Stimulated activated CD4-positive, alpha-beta T cell treated with anti-CD3 and anti-CD28 coated beads, Interleukin-15, amount 100 ng/mL, for 24 hours (primary cell): ENCODE results near the gene PROSER3.

Experiments used
- DNase-seq: peaks from one replicate; pipeline ENCODE4 v3.0.0-alpha.2; 2020

PROSER3 gene

GRCh38 chr19:35739275-35740107 is 18.5 kb upstream of the PROSER3 start:
- DNase-seq, result no peak

DNA sequence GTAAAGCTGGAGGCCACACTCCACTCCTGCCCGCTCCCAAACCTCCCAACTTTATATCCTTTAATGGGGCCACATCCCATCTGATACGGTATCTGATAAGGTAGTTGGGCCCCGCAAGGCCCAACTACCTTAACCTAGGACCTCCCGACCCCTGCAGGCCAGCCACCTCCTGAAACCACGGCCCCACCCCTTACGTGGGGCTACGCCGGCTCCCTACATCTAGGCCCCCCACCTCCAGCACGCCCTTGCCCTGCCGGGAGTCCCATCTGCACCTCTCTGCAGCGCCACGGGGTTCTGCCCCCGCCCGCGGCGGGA is 17.9 kb upstream of the PROSER3 start:
- DNase-seq, result no peak

DNA sequence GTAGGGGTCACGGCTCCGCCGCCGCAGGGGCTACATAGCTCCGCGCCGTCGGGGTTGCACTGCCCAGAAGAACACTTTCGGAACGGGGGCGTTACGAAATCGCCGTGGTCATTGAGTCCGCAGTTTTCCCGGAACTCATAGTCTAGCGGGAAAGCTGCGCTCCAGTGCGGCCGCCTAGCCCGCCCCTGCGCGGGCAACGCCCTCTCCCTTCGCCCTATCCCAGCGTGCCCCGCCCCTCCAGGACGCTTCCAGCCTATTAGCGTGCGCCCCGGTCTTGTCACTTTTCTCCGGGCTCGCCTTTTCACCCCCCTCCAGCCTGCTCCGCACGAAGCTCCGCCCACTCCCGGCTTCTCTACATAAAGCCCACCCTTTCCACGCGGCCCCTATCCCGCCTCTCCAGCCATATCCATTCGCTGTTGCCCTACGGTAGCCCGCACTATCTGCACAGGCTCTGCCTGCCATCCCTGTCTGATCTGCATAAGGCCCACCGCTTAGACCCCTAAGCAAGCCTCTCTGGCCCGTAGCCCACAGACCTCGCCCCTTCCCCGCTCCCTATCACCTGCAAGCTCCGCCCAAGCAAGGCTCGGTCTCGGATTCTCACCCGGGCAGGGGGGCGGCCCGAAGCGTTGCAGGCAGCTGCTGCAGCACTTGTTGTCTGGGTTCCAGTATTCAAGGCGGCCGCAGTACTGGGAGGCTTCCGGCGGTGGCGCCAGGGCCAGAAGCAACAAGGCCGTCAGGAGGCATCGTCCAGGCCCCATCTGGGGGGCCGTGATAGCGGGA is 17.4 kb upstream of the PROSER3 start:
- peak; percentile 99 for DNase-seq

GRCh38 chr19:35741203-35741515 is 16.8 kb upstream of the PROSER3 start:
- no peak for DNase-seq

DNA sequence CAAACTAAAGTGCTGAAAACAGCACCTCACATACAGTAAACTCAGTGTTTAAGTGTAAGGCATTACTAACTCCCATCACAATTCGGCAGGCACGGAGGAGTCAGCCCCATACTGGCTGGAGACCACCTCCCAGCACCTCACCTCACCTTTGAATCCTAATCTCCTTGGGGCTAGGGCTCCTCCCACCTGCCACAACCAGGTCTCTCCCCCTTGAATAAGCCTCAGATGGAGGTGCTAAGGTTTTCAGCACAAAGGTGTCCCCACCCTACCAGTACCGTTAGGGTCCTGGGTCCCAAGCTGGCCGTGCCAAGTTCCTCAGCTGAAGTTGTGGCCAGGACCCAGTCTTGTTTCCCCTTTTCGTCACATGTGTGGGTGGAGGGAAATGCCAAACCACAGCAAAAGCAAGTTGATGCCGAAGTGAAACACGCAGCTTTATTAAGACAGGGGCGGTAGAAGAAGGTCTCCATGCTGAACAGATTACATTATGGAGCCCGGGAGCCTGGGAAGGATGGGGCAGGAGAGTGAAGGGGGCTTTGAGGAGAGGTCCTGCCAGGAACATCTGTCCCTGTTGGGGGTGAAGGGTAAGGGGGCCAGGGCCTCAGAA is 15.8 kb upstream of the PROSER3 start, which contains the start of gene IGFLR1:
IGFLR1 (minus strand) TSS at position 332 of the 604 bp plus-strand sequence. CDS start 1,272 bp downstream, outside the sequence.
- DNase-seq, result peak; percentile 82

- no peak for DNase-seq
Observed at GRCh38 chr19:35743640-35744429, 14.1 kb upstream of the PROSER3 start.

GRCh38 chr19:35744430-35745327 is 13.3 kb upstream of the PROSER3 start:
- peak; percentile 96 for DNase-seq

GRCh38 chr19:35745328-35746086 is 12.5 kb upstream of the PROSER3 start, which contains the start of the genes PSENEN and U2AF1L4:
TSS of gene PSENEN (plus strand) at chr19:35745651. CDS start at chr19:35745931, 280 bp downstream.
TSS of gene U2AF1L4 (minus strand) at chr19:35745418. CDS start at chr19:35745391, 27 bp downstream.
- DNase-seq, result peak; percentile 95

DNA sequence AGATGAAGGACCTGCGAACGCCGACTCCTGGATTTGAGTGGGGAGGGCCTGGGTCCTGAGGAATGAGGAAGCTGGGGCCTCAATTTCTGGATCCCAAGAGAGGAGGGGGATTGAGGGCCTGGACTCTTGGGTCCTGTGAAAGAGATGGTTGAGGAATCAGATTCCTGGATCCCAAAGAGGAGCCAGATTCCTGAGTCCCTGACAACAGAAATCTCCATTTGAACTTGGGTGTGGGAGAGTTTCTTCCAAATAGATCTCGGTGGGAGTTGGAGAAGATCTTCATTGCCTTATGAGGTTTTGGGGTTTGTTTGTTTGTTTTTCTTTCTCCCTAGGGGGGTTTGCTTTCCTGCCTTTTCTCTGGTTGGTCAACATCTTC is 11.9 kb upstream of the PROSER3 start:
- DNase-seq, result no peak

DNA sequence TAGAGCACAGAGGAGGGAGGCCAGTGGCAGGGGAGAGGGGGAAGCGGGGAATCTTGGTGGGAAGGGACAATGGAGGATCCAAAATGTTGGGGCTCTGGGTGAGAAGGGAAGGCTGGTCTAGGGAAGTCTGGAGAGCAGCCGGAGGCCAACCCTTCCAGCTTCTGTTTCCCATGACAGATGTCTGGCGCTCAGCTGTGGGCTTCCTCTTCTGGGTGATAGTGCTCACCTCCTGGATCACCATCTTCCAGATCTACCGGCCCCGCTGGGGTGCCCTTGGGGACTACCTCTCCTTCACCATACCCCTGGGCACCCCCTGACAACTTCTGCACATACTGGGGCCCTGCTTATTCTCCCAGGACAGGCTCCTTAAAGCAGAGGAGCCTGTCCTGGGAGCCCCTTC is 11.4 kb upstream of the PROSER3 start:
- no peak for DNase-seq

DNA sequence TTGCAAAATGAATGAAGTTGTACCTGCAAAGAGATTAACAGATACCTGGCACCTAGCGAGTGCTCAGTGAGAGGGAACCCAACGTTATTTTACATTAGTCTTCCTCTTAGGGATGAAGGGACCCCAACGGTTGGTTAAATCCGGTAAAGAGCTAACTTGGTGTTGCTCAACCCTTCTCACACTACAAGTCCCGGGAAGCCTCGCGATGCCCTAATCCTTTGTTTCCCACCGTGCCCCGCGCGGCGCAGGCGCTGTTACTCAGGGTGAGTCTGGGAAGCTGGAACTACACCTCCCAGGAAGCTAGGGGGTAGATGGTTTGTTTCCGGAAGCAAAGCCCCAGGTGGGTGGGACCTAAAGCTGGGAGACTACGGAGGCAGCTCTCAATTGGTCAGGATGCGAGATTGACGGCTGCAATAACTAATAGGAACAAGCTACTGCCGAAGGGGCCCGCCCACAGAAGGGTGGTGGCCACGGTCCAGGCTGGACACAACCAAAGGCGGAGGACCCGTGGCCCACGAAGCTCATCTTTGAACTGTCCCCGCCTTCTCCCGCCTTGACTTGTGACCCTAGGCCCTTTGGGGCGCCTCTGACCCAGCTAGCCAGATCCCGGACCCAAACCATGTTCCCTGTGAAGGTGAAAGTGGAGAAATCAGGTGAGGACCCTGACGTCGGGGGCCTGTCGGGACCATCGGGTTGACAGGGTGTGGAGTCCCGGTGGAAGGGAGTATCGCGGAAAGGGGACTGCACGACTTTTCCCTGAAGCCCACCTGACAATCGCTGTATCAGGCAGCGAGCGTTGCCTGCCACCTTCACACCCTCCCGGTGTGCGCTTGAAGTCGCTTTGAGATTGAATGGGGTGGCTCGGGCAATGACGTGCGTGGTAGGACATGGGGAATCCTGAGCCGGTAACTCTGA is 9.6 kb upstream of the PROSER3 start, which contains the start of gene LIN37:
LIN37 (plus strand) TSS at position 471 of the 915 bp plus-strand sequence; CDS start at position 620, 149 bp downstream.
- DNase-seq, result peak; percentile 98

DNA sequence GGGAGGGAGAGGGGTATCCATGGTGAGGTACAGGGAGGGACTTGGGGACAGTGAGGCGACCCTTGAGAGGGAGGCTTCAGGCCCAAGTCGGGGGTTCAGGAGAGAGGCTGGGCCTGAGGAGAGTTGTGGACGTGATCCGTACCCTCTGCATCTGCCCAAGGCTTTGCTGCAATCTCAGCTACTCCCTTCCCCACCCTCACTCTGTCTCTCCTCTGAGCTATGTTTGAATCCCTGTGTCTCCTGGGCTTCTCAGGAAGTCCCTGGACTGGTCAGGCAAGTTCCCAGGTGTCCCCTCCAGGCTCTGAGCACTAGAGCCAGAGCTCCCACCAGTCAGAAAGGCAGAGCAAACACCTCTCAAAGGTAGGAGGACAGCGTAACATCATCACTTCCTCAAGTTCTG is 7.8 kb upstream of the PROSER3 start:
- DNase-seq, result no peak

DNA sequence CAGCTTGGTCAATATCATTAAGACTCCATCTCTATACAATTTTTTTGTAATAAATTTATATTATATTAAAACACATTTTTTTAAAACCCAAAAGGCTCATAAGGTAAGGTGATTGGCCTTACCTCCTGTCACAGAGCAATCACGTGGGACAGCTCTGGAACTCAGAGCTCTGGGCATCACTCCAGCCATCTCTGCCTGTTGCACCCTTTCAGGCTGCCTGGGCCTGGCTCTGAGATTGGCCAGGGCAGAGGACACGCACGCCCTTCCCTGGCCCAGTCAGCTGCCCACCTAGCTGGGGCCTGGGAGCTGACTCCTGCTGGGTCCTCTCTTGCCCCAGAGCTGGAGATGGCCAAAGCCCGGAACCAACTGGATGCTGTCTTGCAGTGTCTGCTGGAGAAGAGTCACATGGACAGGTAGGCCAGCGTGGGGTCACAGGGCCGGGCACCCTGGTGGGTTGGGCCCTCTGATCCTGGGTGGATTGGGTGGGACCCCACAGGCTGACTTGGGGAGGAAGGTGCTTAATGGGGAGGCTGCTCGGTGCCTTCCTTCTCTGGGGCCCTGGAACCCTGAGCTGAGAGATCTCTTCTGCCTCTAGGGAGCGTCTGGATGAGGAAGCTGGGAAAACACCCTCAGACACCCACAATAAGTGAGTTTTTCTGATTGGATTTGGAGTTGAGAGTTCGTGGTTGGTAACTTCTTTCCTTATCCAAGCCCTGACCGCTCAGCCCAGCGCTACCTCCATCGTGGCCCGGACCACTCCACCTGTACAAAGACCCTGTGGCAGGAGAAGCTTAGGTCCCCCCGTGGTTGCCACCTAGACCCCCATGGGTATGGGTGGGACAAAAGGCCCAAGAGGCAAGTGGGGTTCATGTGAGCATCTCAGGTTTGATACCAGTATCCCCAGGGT is 5.9 kb upstream of the PROSER3 start:
- no peak for DNase-seq

GRCh38 chr19:35752746-35753350 is 5.1 kb upstream of the PROSER3 start:
- DNase-seq, result no peak

DNA sequence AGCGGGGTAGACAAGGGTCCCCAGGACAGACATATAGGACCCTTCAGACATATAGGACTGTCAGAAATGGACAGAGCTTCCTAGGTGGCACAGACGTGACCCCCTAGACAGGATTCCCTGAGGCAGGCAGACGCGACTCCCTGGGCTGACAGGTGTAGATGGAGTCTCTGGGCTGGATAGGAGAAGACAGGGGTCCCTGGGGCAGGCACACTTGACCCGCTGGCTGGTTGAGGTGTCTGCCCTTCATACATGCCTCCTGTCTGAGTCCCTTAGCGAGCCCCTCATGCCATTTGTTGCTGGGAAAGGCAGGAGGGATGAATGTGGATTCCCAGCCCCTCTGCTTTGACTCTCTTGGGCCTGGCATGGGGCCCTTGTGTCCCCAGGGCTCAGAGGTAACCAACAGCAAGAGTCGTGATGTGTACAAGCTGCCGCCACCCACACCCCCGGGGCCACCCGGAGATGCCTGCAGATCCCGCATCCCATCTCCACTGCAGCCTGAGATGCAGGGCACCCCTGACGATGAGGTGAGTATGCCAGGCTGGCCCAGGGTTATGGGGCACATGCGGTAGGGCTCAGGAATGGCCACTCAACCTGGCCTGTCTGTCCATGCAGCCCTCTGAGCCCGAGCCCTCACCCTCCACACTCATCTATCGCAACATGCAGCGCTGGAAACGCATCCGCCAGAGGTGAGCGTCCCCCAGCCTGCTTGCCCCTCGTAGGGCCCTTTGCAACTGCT is 4.2 kb upstream of the PROSER3 start:
- no peak for DNase-seq

DNA sequence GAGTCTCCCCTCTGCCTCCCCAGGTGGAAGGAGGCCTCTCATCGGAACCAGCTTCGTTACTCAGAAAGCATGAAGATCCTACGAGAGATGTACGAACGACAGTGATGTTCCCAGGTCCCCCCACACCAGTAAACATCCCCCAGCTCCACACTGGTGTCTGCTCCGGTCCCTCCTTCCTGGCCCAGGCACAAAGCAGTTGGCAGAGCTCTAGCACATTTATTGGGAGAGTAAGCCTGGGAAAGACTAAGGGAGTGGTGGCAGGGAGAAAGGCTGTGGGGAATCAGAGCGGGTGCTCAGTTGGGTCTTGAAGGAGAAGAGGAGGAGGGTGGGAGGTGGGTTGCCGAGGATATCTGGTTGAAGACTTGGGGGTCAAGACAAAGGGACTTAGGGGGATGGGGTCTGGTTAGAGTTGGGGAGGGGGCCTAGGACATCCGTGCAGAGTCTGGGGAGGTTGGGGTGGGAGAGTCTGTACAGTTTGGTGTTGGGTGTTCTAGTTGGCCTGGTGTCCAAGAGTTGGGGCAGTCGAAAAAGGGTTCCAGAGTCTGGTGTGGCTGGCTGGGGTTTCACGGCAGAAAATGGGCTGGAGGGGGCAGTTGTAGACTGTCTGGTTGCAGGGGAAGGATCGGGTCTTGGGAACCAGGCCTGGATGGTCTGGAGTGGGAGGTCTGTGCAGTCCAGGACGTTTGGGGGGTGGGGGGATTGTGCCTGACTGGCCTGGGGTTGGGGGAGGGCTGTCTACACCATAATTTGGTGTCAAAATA is 3.4 kb upstream of the PROSER3 start:
- no peak for DNase-seq

DNA sequence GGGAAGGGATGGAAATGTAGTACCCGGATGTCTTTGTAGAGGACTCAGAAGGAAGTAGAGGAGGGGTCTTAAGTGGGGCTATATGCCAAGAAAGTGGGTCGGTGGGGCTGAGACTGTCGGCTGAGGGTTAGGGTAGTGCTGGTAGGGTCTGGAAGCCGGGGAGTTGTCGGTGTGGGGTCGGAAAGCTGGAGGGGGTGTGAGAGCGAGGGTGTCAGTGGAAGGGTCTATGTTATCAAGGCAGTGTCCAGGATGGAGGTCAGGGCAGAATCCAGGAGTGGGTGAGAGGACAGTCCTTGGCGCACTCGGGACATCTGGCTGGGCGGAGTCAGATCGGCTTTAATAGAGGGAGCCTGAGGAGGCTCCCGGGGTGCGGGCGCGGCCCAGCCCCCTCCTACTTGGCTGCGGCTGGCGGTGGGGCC is 2.8 kb upstream of the PROSER3 start:
- no peak for DNase-seq
